BLaER1 (cell line): ENCODE measurements around the gene SLC2A10.

Experiments
- H3K27ac ChIP-seq: shearing (Covaris generic); formaldehyde crosslinking; 2 replicates; pipeline ENCODE4 v1.8.1; 2022
- H3K27me3 ChIP-seq: shearing (Covaris generic); formaldehyde crosslinking; 2 replicates; pipeline ENCODE4 v1.8.1; 2022
- H3K36me3 ChIP-seq: shearing (Covaris generic); formaldehyde crosslinking; 2 replicates; pipeline ENCODE4 v1.8.1; 2022
- H3K4me1 ChIP-seq: shearing (Covaris generic); formaldehyde crosslinking; 2 replicates; pipeline ENCODE4 v1.8.1; 2022
- H3K4me2 ChIP-seq: shearing (Covaris generic); formaldehyde crosslinking; 2 replicates; pipeline ENCODE4 v1.8.1; 2022
- H3K4me3 ChIP-seq: shearing (Covaris generic); formaldehyde crosslinking; 2 replicates; pipeline ENCODE4 v1.8.1; 2022
- H3K9ac ChIP-seq: shearing (Covaris generic); formaldehyde crosslinking; 2 replicates; pipeline ENCODE4 v1.8.1; 2022
- H3K9me3 ChIP-seq: shearing (Covaris generic); formaldehyde crosslinking; 2 replicates; pipeline ENCODE4 v1.8.1; 2022
- H4K20me1 ChIP-seq: shearing (Covaris generic); formaldehyde crosslinking; 2 replicates; pipeline ENCODE4 v1.8.1; 2022
- Cebpa-rat ChIP-seq: shearing (Covaris generic); IDR thresholded peaks from 2 replicates; pipeline ENCODE4 v1.8.1; 2022

The SLC2A10 gene

GRCh38 chr20:46775806-46776205 is 66.4 kb downstream of the SLC2A10 start:
- H3K4me3 ChIP-seq, result no peak overlapping the region
- no peak overlapping the region for H3K9ac ChIP-seq
- H3K36me3 ChIP-seq, result no peaks in the 10 kb centered on the region
- H3K4me1 ChIP-seq, result peaks cover 14% of the 10 kb centered on the region; the same call in 1 of the 2 replicates
- H3K27ac ChIP-seq, result no peak overlapping the region
- TF ChIP-seq Cebpa-rat, result no peak
- no peak overlapping the region for H3K4me2 ChIP-seq
- no peaks in the 10 kb centered on the region for H3K9me3 ChIP-seq
- H3K27me3 ChIP-seq, result no peaks in the 10 kb centered on the region
- no peaks in the 10 kb centered on the region for H4K20me1 ChIP-seq

GRCh38 chr20:46777331-46777730 is 67.9 kb downstream of the SLC2A10 start:
- Histone ChIP-seq H3K36me3 (no peaks in the 10 kb centered on the region), H4K20me1 (no peaks in the 10 kb centered on the region), H3K9me3 (no peaks in the 10 kb centered on the region), H3K9ac (no peak overlapping the region), H3K4me1 (peaks cover 14% of the 10 kb centered on the region; the same call in 1 of the 2 replicates), H3K27ac (no peak overlapping the region), H3K27me3 (no peaks in the 10 kb centered on the region), H3K4me3 (no peak overlapping the region), H3K4me2 (no peak overlapping the region)
- TF ChIP-seq Cebpa-rat, result no peak

GRCh38 chr20:46779831-46780230 is 70.4 kb downstream of the SLC2A10 start:
- Histone ChIP-seq H4K20me1 (no peaks in the 10 kb centered on the region), H3K4me3 (no peak overlapping the region), H3K4me1 (no peaks in the 10 kb centered on the region), H3K36me3 (no peaks in the 10 kb centered on the region), H3K27me3 (no peaks in the 10 kb centered on the region), H3K4me2 (no peak overlapping the region), H3K9ac (no peak overlapping the region), H3K27ac (no peak overlapping the region), H3K9me3 (no peaks in the 10 kb centered on the region)
- no peak for TF ChIP-seq Cebpa-rat

DNA sequence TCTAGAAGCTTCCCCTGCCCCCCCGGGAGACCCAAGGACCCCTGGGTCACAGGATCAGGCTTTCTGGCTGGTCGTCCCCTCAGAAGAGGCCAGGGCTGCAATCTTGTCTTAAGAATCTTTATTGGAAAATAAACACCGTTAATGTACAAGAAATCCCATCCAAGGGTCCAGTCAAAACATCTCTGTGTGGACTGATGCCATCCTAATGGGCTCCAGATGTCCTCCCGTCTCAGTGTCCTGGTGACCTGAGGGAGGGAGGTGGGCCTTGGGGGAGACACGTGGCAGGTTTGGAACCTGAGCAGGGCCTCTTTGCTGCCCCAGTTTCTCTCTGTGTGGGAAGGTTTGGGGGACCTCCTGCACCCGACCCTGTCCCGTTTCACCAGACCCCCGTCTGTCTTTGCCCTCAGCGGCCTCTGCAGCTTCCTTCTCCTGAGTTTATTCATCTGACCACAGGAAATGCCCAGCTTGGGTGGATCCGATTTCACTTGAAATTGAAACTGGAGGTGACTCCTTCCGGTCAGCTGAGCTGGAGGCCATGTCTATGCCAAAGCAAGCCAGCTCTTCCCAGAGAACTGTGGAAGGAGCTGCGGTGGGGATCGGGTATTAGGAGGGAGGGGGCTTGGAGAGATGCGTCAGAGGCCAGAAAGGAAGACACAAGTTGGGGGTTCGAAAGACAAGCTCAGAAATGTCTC is 75.1 kb downstream of the SLC2A10 start:
- no peak for TF ChIP-seq Cebpa-rat
- Histone ChIP-seq H3K4me1 (no peaks in the 10 kb centered on the region), H3K4me3 (no peak overlapping the region), H3K4me2 (no peak overlapping the region), H4K20me1 (no peaks in the 10 kb centered on the region), H3K9me3 (no peaks in the 10 kb centered on the region), H3K27me3 (no peaks in the 10 kb centered on the region), H3K36me3 (no peaks in the 10 kb centered on the region), H3K27ac (no peak overlapping the region), H3K9ac (no peak overlapping the region)
